Measurements from ENCODE around the gene CWC22. TPM values are rescaled to one million over a fixed set of nuclear protein-coding genes. Genes with fewer than 3 reads are reported as not detected.
A peak's percentile ranks its signal among the peaks of the same experiment; 100 is the strongest.

The CWC22 gene
- total and polyA plus RNA-seq, 2 of the 13 experiments (the other 11 are each of a cell fraction or from before 2014, with no cell fraction given), result 5.7 to 29.2 TPM

- 0 out of 2 replicates have a peak, but pooled peaks have one; percentile 43 for TF ChIP-seq ARID3A (IDR thresholded peaks at IDR 0.05; ENCODE audit: low read depth, low read length)
- no peak for TF ChIP-seq GLI4 (CRISPR knock-in tag; IDR thresholded peaks at IDR 0.05; ENCODE audit: borderline replicate concordance)
- peak; percentile 75; the same call in 1 of the 2 replicates for TF ChIP-seq ZFP36L2 (CRISPR knock-in tag; IDR thresholded peaks at IDR 0.05)
- no peak; the same call in 1 of the 2 replicates for TF ChIP-seq TFAP4 (IDR thresholded peaks at IDR 0.05; ENCODE audit: borderline replicate concordance, low read depth)
- TF ChIP-seq TEAD3 (CRISPR knock-in tag; optimal IDR thresholded peaks at IDR 0.05; ENCODE audit: borderline replicate concordance), result peak; percentile 71
- no peak for TF ChIP-seq CSRNP2 (CRISPR knock-in tag; conservative IDR thresholded peaks at IDR 0.05; ENCODE audit: low read depth)
- TF ChIP-seq MTF2 (CRISPR knock-in tag; IDR thresholded peaks at IDR 0.05; ENCODE audit: borderline replicate concordance), result 0 out of 2 replicates have a peak, but pooled peaks have one; percentile 57
- TF ChIP-seq SRF (IDR thresholded peaks at IDR 0.05; ENCODE audit: low read depth, low read length), result no peak
- TF ChIP-seq NR3C1 (CRISPR knock-in tag; IDR thresholded peaks at IDR 0.05), result no peak
- TF ChIP-seq NFIC (IDR thresholded peaks at IDR 0.05; ENCODE audit: low read length), result peak; percentile 65
- TF ChIP-seq SMYD3 (CRISPR knock-in tag; IDR thresholded peaks at IDR 0.05), result peak; percentile 63
- TF ChIP-seq RBM39 (IDR thresholded peaks at IDR 0.05; ENCODE audit: low read depth, low read length, poor library complexity, severe bottlenecking), result peak; percentile 63
- TF ChIP-seq ZNF317 (CRISPR knock-in tag; IDR thresholded peaks at IDR 0.05), result peak; percentile 78; the same call in 1 of the 2 replicates
- TF ChIP-seq ZNF337 (CRISPR knock-in tag; IDR thresholded peaks at IDR 0.05; ENCODE audit: borderline replicate concordance, low read depth), result no peak
- no peak for TF ChIP-seq USF2 (IDR thresholded peaks at IDR 0.05; ENCODE audit: low read depth, low read length)
- no peak for TF ChIP-seq USF2 (CRISPR knock-in tag; IDR thresholded peaks at IDR 0.05; ENCODE audit: borderline replicate concordance)
- TF ChIP-seq THYN1 (CRISPR knock-in tag; IDR thresholded peaks at IDR 0.05; ENCODE audit: borderline replicate concordance, low read depth), result no peak
- no peak for TF ChIP-seq MLX (CRISPR knock-in tag; IDR thresholded peaks at IDR 0.05)
- peak; percentile 93 for TF ChIP-seq ZFX (CRISPR knock-in tag; IDR thresholded peaks at IDR 0.05; ENCODE audit: low read depth)
- TF ChIP-seq SPEN (CRISPR knock-in tag; IDR thresholded peaks at IDR 0.05; ENCODE audit: low read depth), result peak; percentile 75
- peak; percentile 59; the same call in 1 of the 2 replicates for TF ChIP-seq JUN (CRISPR knock-in tag; IDR thresholded peaks at IDR 0.05)
- TF ChIP-seq HNRNPUL1 (IDR thresholded peaks at IDR 0.05; ENCODE audit: low read depth, low read length), result no peak
- peak; percentile 99 for TF ChIP-seq ZNF143 (CRISPR knock-in tag; IDR thresholded peaks at IDR 0.05)
Observed at GRCh38 chr2:180006781-180007579, at the start of gene CWC22 (continued).
